Testis (tissue), 2 donors: ENCODE data around the gene AQP7.

Source experiments
- CTCF ChIP-seq, 3 experiments: fragments of 450-650 bp in 2 of 3; fragments of 200-600 bp in 1 of 3; sonication (generic) in 1 of 3; IDR thresholded peaks; one replicate each; pipeline ENCODE4 v1.5.1; 2016 to 2019; ENCODE audit warnings: antibody characterized with exemption in 3 of 3, mild to moderate bottlenecking in 2 of 3, moderate library complexity in 1 of 3
- POLR2A ChIP-seq: fragments of 450-650 bp; IDR thresholded peaks from one replicate; pipeline ENCODE4 v1.6.1; 2017; ENCODE audit warnings: antibody characterized with exemption, mild to moderate bottlenecking, moderate library complexity

GRCh38 chr9:33449715-33450114, 47.3 kb upstream of the AQP7 start:
- TF ChIP-seq CTCF (IDR thresholded peaks at IDR 0.05) (no peak), POLR2A (no peak)
